Neural crest cell (in vitro differentiated cells): ENCODE data around the gene BCAR1. TPM values are rescaled to one million over a fixed set of nuclear protein-coding genes. Genes with fewer than 3 reads are reported as not detected.
"Not testable (repeated sequence)": the region's sequence is repeated elsewhere in the genome, so short reads cannot be mapped to it uniquely, and the experiment has no call there.

Experiments
- DNase-seq: peaks from one replicate; pipeline ENCODE4 v3.0.0; 2021; ENCODE audit warnings: low read depth, mixed read lengths, low spot score
- H3K27ac Mint-ChIP-seq: one replicate; pipeline ENCODE4 v1.8.0; 2021; ENCODE audit warnings: mild to moderate bottlenecking, mixed read lengths; ENCODE audit not compliant: unreplicated experiment
- H3K27me3 Mint-ChIP-seq: 2 replicates; pipeline ENCODE4 v1.8.0; 2021; ENCODE audit warnings: low read depth, mild to moderate bottlenecking, mixed read lengths
- H3K36me3 Mint-ChIP-seq: 2 replicates; pipeline ENCODE4 v1.8.0; 2021; ENCODE audit warnings: low read depth, mild to moderate bottlenecking, mixed read lengths
- H3K4me1 Mint-ChIP-seq: 2 replicates; pipeline ENCODE4 v1.8.0; 2021; ENCODE audit warnings: mixed read lengths
- H3K4me3 Mint-ChIP-seq: one replicate; pipeline ENCODE4 v1.8.0; 2021; ENCODE audit warnings: mild to moderate bottlenecking, mixed read lengths
- H3K9me3 Mint-ChIP-seq: 2 replicates; pipeline ENCODE4 v1.8.0; 2021; ENCODE audit warnings: mixed read lengths
- CTCF ChIP-seq: fragments of 200-600 bp; sonication (generic); conservative IDR thresholded peaks from 2 replicates; pipeline ENCODE4 v1.5.0; 2021; ENCODE audit warnings: antibody characterized with exemption, mild to moderate bottlenecking
- total RNA-seq: library from RNA; stranded (reverse); gene quantifications from 2 replicates; pipeline ENCODE4 v1.2.1, GENCODE V29; 2021

Gene BCAR1
- total RNA-seq, 1 donor from 2014 or later: 63.8 TPM

- Mint-ChIP-seq H3K27ac (peak overlapping the region; percentile 95), H3K4me1 (peaks cover 65% of the 10 kb centered on the region), H3K4me3 (peak overlapping the region; percentile 78), H3K9me3 (no peaks in the 10 kb centered on the region), H3K27me3 (peaks cover 7% of the 10 kb centered on the region), H3K36me3 (no peaks in the 10 kb centered on the region)
- no peak for DNase-seq
- no peak for TF ChIP-seq CTCF
These were observed 4.8 kb downstream of the BCAR1 start for GRCh38 chr16:75246504-75247205.

GRCh38 chr16:75244844-75245758 is 6.3 kb downstream of the BCAR1 start:
- no peaks in the 10 kb centered on the region for H3K36me3 Mint-ChIP-seq
- H3K27me3 Mint-ChIP-seq: peaks cover 2% of the 10 kb centered on the region
- H3K4me3 Mint-ChIP-seq: peak overlapping the region; percentile 69
- no peak for DNase-seq
- H3K9me3 Mint-ChIP-seq: no peaks in the 10 kb centered on the region
- peaks cover 71% of the 10 kb centered on the region for H3K4me1 Mint-ChIP-seq
- H3K27ac Mint-ChIP-seq: peak overlapping the region; percentile 94
- no peak for TF ChIP-seq CTCF

DNA sequence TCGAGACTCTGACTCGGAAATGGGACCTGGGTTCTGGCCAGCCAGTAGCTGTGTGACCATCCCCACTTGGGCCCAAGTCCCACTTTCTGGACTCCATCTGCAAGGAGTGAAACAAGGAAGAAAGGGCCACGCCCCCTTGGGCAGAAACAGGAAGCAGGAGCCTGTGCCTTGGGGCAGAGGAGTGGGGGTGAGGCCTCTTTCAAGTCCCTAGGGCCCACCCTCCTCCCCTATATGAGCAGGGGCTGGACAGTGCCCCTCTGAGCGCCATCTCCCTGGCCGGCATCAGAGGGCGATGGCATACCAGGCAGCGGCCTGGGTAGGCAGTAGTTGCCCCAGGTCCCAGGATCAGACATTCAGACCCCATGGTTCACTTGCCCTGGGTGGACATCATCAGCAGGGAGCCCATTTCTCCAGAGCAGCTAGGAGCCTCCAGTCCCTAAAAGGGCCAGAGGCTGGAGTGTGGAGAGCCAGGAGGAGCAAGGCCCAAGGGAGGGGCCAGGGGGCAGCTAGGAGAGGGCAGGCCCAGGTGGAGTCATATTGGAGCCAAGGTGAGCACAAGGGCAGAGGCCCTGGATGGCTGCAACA is 7.1 kb downstream of the BCAR1 start:
- no peak for DNase-seq
- Mint-ChIP-seq H3K4me1 (peaks cover 70% of the 10 kb centered on the region), H3K9me3 (no peaks in the 10 kb centered on the region), H3K27me3 (no peaks in the 10 kb centered on the region), H3K36me3 (no peaks in the 10 kb centered on the region), H3K27ac (peak overlapping the region; percentile 94), H3K4me3 (peak overlapping the region; percentile 69)
- no peak for TF ChIP-seq CTCF

DNA sequence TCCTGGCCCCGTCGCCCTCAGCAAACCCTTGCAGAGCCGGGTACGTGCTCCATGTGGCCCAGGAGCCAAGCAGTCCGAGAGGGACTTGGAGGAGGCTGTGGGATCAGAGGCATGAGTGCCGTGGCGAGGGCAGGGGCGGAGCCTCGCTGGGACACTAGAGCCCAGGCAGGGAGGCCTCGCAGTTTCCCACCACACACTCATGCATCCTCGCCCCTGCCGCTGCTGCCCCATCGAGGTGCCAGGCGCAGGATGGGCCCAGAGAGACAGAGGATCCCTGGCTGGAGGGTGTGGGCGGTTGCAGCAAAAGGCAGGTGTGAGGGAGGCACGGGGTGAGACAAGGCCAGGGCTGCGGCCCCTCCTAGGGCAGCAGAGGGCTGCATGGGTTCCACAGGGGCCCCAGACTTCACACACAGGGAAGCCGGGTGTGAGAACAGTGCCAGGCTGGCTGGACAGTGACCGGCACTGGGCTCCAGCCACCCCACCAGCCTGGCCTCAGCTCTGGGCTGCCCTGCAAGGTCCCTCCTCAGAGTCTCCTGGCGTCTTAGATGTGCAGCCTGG is 7.7 kb downstream of the BCAR1 start:
- Mint-ChIP-seq H3K4me3 (peak overlapping the region; percentile 69), H3K4me1 (peaks cover 75% of the 10 kb centered on the region), H3K9me3 (no peaks in the 10 kb centered on the region), H3K27me3 (no peaks in the 10 kb centered on the region), H3K36me3 (no peaks in the 10 kb centered on the region), H3K27ac (peak overlapping the region; percentile 50)
- no peak for DNase-seq
- TF ChIP-seq CTCF: no peak

DNA sequence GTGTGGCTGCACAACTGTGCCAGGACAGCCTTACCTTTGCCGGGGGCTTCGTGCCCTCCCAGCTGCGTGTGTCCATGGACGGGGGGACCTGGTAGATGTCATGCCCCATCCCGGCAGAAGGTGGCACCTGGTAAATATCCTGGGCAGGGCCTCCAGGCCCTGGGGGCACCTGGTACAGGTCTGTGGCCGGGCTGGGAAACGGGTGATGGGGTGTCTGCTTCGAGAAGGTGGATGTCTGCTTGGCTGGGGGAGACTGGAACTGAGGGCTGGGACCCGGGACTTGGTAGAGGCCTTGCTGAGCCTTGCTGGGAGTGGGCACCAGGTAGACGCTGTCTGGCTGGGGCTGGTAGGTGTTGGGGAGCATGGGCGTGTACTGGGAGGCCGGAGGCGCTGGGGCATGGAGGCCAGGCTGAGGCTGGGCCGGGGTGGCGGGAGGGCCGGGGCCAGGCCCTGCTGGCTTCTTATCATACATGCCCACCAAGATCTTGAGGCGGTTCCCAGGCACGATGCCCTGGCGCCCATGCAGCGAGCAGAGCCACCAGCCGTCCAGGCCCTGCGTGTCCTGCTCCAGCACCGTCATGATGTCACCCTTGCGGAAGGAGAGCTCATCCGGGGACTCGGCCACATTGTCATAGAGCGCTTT is 8.9 kb downstream of the BCAR1 start:
- not testable (repeated sequence) for H3K27ac Mint-ChIP-seq, H3K27me3 Mint-ChIP-seq

More for the DNA sequence above, 8.9 kb downstream of the BCAR1 start:
- H3K4me3 Mint-ChIP-seq, H3K36me3 Mint-ChIP-seq, DNase-seq, H3K9me3 Mint-ChIP-seq: not testable (repeated sequence)
- H3K4me1 Mint-ChIP-seq: peaks cover 70% of the 10 kb centered on the region
